ENCODE results near the gene ZSCAN31. TPM values are rescaled to one million over a fixed set of nuclear protein-coding genes. Genes with fewer than 3 reads are reported as not detected.
A peak's percentile ranks its signal among the peaks of the same experiment; 100 is the strongest.
"Not testable (repeated sequence)": the region's sequence is repeated elsewhere in the genome, so short reads cannot be mapped to it uniquely, and the experiment has no call there.

The ZSCAN31 gene
- total and polyA plus RNA-seq, 10 of the 15 experiments (the other 5 are each of a cell fraction or from before 2014, with no cell fraction given), result 1.6 to 5.2 (median 2.9) TPM

GRCh38 chr6:28368522-28368921 is 32.6 kb upstream of the ZSCAN31 start (continued):
- TF ChIP-seq RELB (IDR thresholded peaks at IDR 0.05; ENCODE audit: low read depth), result peak; percentile 37; the same call in 1 of the 2 replicates
- peak; percentile 41; the same call in 1 of the 2 replicates for TF ChIP-seq RUNX3 (IDR thresholded peaks at IDR 0.05; ENCODE audit: low read length)
- TF ChIP-seq DPF2 (IDR thresholded peaks at IDR 0.05), result 0 out of 2 replicates have a peak, but pooled peaks have one; percentile 41
- TF ChIP-seq SPI1 (IDR thresholded peaks at IDR 0.05; ENCODE audit: borderline replicate concordance, insufficient read depth, low read depth, low read length), result peak; percentile 96

- H3K4me3 ChIP-seq; intact Hi-C loops (cut with micrococcal nuclease; ENCODE audit: unreplicated experiment); H3K9me3 ChIP-seq (replicated peaks; ENCODE audit: control insufficient read depth, insufficient read depth, low read length); H3K79me2 ChIP-seq (ENCODE audit: control insufficient read depth, insufficient read depth, low read length); DNase-seq (ENCODE audit: low read depth, low spot score); H3K27me3 ChIP-seq (replicated peaks in 1 of 2; ENCODE audit: control insufficient read depth in 2 of 2, insufficient read depth in 2 of 2, low read length in 1 of 2); H3K36me3 ChIP-seq (ENCODE audit: control insufficient read depth in 2 of 2, insufficient read depth in 2 of 2, low read length in 1 of 2); H3K4me1 ChIP-seq (ENCODE audit: control insufficient read depth, insufficient read depth, low read length); ATAC-seq; POLR2A ChIA-PET; SMC1A ChIA-PET (ENCODE audit: uncharacterized antibody, unreplicated experiment); H2AFZ ChIP-seq (ENCODE audit: control insufficient read depth, low read depth, low read length); H3K4me2 ChIP-seq (ENCODE audit: control insufficient read depth, insufficient read depth); H4K20me1 ChIP-seq (ENCODE audit: control insufficient read depth, insufficient read depth); H3K9ac ChIP-seq (ENCODE audit: control insufficient read depth, insufficient read depth, low read length); H3K27ac ChIP-seq (ENCODE audit: control insufficient read depth, insufficient read depth): not testable (repeated sequence)
- FAIRE-seq, result peak; percentile 66
- in situ Hi-C loops (cut with MboI), result loop anchor here (25.0 kb wide), 1 partner anchor 1203 kb away; no protein-coding TSS in a partner anchor
- ChIA-PET RAD21 (ENCODE audit: unreplicated experiment) (interaction anchor here (0.8 kb wide), 1 partner anchor 10 kb away, joined by 3 read pairs; no protein-coding TSS in a partner anchor), CTCF (interaction anchor here (0.6 kb wide), 1 partner anchor 224 kb away, joined by 3 read pairs; no protein-coding TSS in a partner anchor)
- TSS peak; percentile 33 for BruUV-seq (replicated peaks)
- WGBS (ENCODE audit: insufficient coverage, insufficient replicate concordance, low lambda C conversion rate, missing lambda C conversion rate), result 91% methylated on average over 4 of the region's 4 CpGs
These were observed 29.6 kb upstream of the ZSCAN31 start for GRCh38 chr6:28365590-28365989.

Data from GM12878 (cell line).